ENCODE measurements around the gene TMX4. TPM values are rescaled to one million over a fixed set of nuclear protein-coding genes. Genes with fewer than 3 reads are reported as not detected.

The TMX4 gene, protein sequence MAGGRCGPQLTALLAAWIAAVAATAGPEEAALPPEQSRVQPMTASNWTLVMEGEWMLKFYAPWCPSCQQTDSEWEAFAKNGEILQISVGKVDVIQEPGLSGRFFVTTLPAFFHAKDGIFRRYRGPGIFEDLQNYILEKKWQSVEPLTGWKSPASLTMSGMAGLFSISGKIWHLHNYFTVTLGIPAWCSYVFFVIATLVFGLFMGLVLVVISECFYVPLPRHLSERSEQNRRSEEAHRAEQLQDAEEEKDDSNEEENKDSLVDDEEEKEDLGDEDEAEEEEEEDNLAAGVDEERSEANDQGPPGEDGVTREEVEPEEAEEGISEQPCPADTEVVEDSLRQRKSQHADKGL
- total RNA-seq = 100 to 1,000 TPM; 236 to 290 TPM
- polyA plus RNA-seq (ENCODE audit: insufficient read depth, low read depth, low replicate concordance) = 236 TPM
- long read RNA-seq, donor 1, full-length matches to known transcripts = 50 of 61 reads
- long read RNA-seq, donor 1, partial matches to known transcripts = 11 of 61 reads
- long read RNA-seq, donor 1, other reads (novel, unspliced or antisense) = 0 of 61 reads
- long read RNA-seq, donor 2, full-length matches to known transcripts = 23 of 30 reads
- long read RNA-seq, donor 2, partial matches to known transcripts = 7 of 30 reads
- long read RNA-seq, donor 2, other reads (novel, unspliced or antisense) = 0 of 30 reads

GRCh38 chr20:8019246-8019997, at the start of gene TMX4:
Gene TMX4, minus strand, starts transcription at chr20:8019761. Its CDS starts 148 bp downstream, at chr20:8019613.
- H3K4me1 ChIP-seq = peaks cover 20% of the 10 kb centered on the region
- WGBS, 2 donors = 0% methylated on average over 20 to 41 of the region's 83 CpGs
- intact Hi-C loops (cut with DNase I; ENCODE audit: low total_unique reads) = no loop called here

DNA sequence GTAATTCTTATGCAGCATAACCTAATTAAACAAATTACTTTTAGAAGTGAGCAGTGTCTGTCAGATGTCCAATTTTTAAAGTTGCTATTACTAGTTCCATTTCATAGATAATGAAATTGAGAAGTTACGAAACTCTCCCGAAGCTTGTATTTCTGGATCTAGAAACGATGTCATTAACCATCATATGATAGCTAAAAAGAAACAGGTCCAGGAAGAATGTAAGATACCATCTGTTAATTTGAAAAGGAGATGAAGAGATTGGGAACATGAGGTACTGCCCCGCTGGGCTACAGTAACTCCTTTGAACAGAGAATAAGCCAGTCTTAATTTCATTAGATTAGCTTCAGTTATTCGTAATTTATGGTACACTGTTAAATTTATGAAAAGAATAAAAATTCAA, 47.5 kb upstream of the TMX4 start:
- TF ChIP-seq POLR2A (IDR thresholded peaks at IDR 0.05) (no peak), CTCF (IDR thresholded peaks at IDR 0.05) (no peak)

More at GRCh38 chr20:8019246-8019997, at the start of gene TMX4:
- Histone ChIP-seq H3K9me3 (no peaks in the 10 kb centered on the region), H3K27ac (peak within 1 kb of the TSS; percentile 95 to 99), H3K27me3 (no peaks in the 10 kb centered on the region), H3K4me3 (peak within 1 kb of the TSS; percentile 92 to 97), H3K36me3 (ENCODE audit: low read depth, missing control alignments) (no peaks in the 10 kb centered on the region)
- peak; percentile 99 for DNase-seq
- TF ChIP-seq CTCF (IDR thresholded peaks at IDR 0.05) (peak; percentile 34 to 60 (median 57)), POLR2A (IDR thresholded peaks at IDR 0.05) (peak; percentile 88)

DNA sequence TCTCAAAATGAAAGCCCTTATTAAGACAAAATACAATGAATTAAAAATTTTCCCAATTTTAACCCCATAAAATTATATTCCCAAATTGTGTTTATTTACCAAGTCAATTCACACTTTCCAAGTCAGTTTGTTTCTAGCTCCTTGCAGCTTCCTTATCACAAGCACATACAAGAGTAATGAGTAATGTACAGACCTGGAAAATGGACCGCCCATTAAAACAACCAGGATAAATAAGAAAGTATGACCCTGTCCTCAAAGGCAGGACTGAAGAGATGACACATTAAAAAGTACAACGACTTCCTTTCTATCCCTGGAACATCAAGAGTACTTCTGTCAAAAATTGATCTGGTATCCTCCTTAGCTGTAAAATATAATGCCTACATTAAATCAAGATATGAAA, 47.1 kb upstream of the TMX4 start:
- TF ChIP-seq POLR2A (IDR thresholded peaks at IDR 0.05) (no peak), CTCF (IDR thresholded peaks at IDR 0.05) (no peak)
- peaks cover 5% of the 10 kb centered on the region for H3K4me1 ChIP-seq
- H3K4me3 ChIP-seq = no peak overlapping the region
- H3K9me3 ChIP-seq = no peaks in the 10 kb centered on the region
- no peak for DNase-seq
- intact Hi-C loops (cut with DNase I; ENCODE audit: low total_unique reads) = no loop called here
- WGBS, 2 donors = 74 to 83% methylated on average over 2 of the region's 2 CpGs
- no peaks in the 10 kb centered on the region for H3K36me3 ChIP-seq (ENCODE audit: low read depth, missing control alignments)
- H3K27ac ChIP-seq = no peak overlapping the region
- no peaks in the 10 kb centered on the region for H3K27me3 ChIP-seq

More for the DNA sequence above, 47.5 kb upstream of the TMX4 start:
- Histone ChIP-seq H3K27me3 (no peaks in the 10 kb centered on the region), H3K36me3 (ENCODE audit: low read depth, missing control alignments) (no peaks in the 10 kb centered on the region), H3K4me1 (peaks cover under 1% of the 10 kb centered on the region), H3K9me3 (no peaks in the 10 kb centered on the region), H3K27ac (no peak overlapping the region), H3K4me3 (no peak overlapping the region)
- DNase-seq = no peak
- intact Hi-C loops (cut with DNase I; ENCODE audit: low total_unique reads) = no loop called here
- 87 to 89% methylated on average over 5 of the region's 5 CpGs for WGBS, 2 donors

DNA sequence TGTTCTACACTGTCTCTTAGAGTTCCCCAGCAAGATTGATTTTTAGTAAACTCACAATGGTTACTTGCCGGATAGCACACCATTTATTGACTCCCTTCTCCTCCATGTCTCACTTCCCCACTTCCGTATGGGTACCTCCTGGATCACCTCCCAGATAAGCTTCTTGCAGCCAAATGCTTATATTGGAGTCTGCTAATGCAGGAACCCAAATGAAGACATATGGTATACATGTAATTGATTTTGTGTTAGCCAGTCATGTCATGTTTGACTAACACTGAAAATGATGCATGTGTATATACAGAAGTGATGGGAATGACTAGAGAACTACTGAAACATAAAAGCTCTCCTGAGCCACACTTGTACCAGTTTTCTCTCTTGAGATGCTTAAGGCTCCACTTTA, 46.1 kb upstream of the TMX4 start:
- Histone ChIP-seq H3K27me3 (no peaks in the 10 kb centered on the region), H3K27ac (no peak overlapping the region), H3K4me1 (peaks cover 6% of the 10 kb centered on the region), H3K36me3 (ENCODE audit: low read depth, missing control alignments) (no peaks in the 10 kb centered on the region), H3K9me3 (no peaks in the 10 kb centered on the region), H3K4me3 (no peak overlapping the region)
- no peak for DNase-seq
- WGBS, 2 donors = 92 to 94% methylated on average over 2 of the region's 2 CpGs
- no peak for TF ChIP-seq POLR2A (IDR thresholded peaks at IDR 0.05)
- no peak for TF ChIP-seq CTCF (IDR thresholded peaks at IDR 0.05)
- intact Hi-C loops (cut with DNase I; ENCODE audit: low total_unique reads) = no loop called here

All from testis (tissue), 5 donors.